ENCODE measurements around the gene TRMT112. TPM values are rescaled to one million over a fixed set of nuclear protein-coding genes. Genes with fewer than 3 reads are reported as not detected.

The TRMT112 gene
- total and polyA plus RNA-seq, 4 donors: 52.5 to 137 (median 131) TPM

GRCh38 chr11:64344787-64345186 is 27.4 kb upstream of the TRMT112 start:
- no peaks in the 10 kb centered on the region for H3K9me3 ChIP-seq (ENCODE audit: control insufficient read depth in 4 of 4, low read length in 3 of 4)
- H3K4me1 ChIP-seq (ENCODE audit: control insufficient read depth in 4 of 4, insufficient read depth in 4 of 4, low read length in 3 of 4): peaks cover 0 to 12% (median 7%) of the 10 kb centered on the region in 4 donors
- no peaks in the 10 kb centered on the region for H3K27me3 ChIP-seq (ENCODE audit: control insufficient read depth in 4 of 4, insufficient read depth in 4 of 4, low read length in 3 of 4)
- no peak overlapping the region for H3K4me3 ChIP-seq (ENCODE audit: low read depth in 1 of 3, low read length in 3 of 3)
- DNase-seq (ENCODE audit: low spot score): no peak
- WGBS: 98% methylated on average over 28 of the region's 28 CpGs
- no peak overlapping the region for H3K9ac ChIP-seq (ENCODE audit: low read depth in 1 of 2, low read length in 2 of 2)
- no peaks in the 10 kb centered on the region for H3K36me3 ChIP-seq (ENCODE audit: control insufficient read depth in 4 of 4, insufficient read depth in 3 of 4, low read depth in 1 of 4, low read length in 3 of 4)
- no peak for TF ChIP-seq FOXA1 (IDR thresholded peaks at IDR 0.05)
- no peak for TF ChIP-seq SP1 (IDR thresholded peaks at IDR 0.05)
- H3K27ac ChIP-seq (ENCODE audit: low read depth in 1 of 2, low read length in 2 of 2): no peak overlapping the region

GRCh38 chr11:64343767-64344559 is 26.6 kb upstream of the TRMT112 start:
- H3K36me3 ChIP-seq (ENCODE audit: control insufficient read depth in 4 of 4, insufficient read depth in 3 of 4, low read depth in 1 of 4, low read length in 3 of 4): no peaks in the 10 kb centered on the region

More at GRCh38 chr11:64343767-64344559, 26.6 kb upstream of the TRMT112 start:
- no peak overlapping the region for H3K27ac ChIP-seq (ENCODE audit: low read depth in 1 of 2, low read length in 2 of 2)
- TF ChIP-seq CTCF (IDR thresholded peaks at IDR 0.05; ENCODE audit: low read depth, low read length, missing input control) (peak; percentile 9), MAX (IDR thresholded peaks at IDR 0.05) (no peak), RAD21 (IDR thresholded peaks at IDR 0.05) (peak in 1 of 2 donors; percentile 68), ZBTB33 (IDR thresholded peaks at IDR 0.05) (no peak)
- H3K27me3 ChIP-seq (ENCODE audit: control insufficient read depth in 4 of 4, insufficient read depth in 4 of 4, low read length in 3 of 4): no peaks in the 10 kb centered on the region
- no peak for DNase-seq (ENCODE audit: low spot score)
- H3K4me3 ChIP-seq (ENCODE audit: low read depth in 1 of 3, low read length in 3 of 3): no peak overlapping the region
- WGBS: 87% methylated on average over 18 of the region's 18 CpGs
- peaks cover 0 to 12% (median 7%) of the 10 kb centered on the region in 4 donors for H3K4me1 ChIP-seq (ENCODE audit: control insufficient read depth in 4 of 4, insufficient read depth in 4 of 4, low read length in 3 of 4)
- H3K9ac ChIP-seq (ENCODE audit: low read depth in 1 of 2, low read length in 2 of 2): no peak overlapping the region
- H3K9me3 ChIP-seq (ENCODE audit: control insufficient read depth in 4 of 4, low read length in 3 of 4): no peaks in the 10 kb centered on the region

Measured in liver (tissue), 9 donors.